A549 (cell line): ENCODE data around the gene SERPINA4. TPM values are rescaled to one million over a fixed set of nuclear protein-coding genes. Genes with fewer than 3 reads are reported as not detected.

Source experiments
- ATAC-seq, 2 experiments: fragments of 200-7000 bp in 1 of 2; fragments of >200 bp in 1 of 2; cut with Nextera tagmentation in 1 of 2; cut with Tn5 transposase in 1 of 2; 3 replicates each; pipeline versions ENCODE4 v1.8.0 to v1.9.1; 2018 to 2020; ENCODE audit warnings: mild to moderate bottlenecking in 1 of 2, moderate library complexity in 1 of 2
- CTCF ChIA-PET: fragments of 300-600 bp; sonication (Branson Sonifier 250); formaldehyde crosslinking; extraction: SDS; loops from one replicate; lab custom pipeline; 2021; ENCODE audit warnings: antibody characterized with exemption, inconsistent platforms; lab: Yijun Ruan, JAX
- POLR2A ChIA-PET: fragments of 350-600 bp; formaldehyde crosslinking; extraction: SDS; loops from one replicate; lab custom pipeline; 2021; ENCODE audit warnings: antibody characterized with exemption, inconsistent platforms; lab: Yijun Ruan, JAX
- DNase-seq, 2 experiments: peaks; one replicate each; pipeline versions ENCODE4 v3.0.0 to v3.0.0-alpha.2; 2011 to 2016; ENCODE audit warnings: low read depth in 1 of 2, low spot score in 1 of 2
- FAIRE-seq: peaks from 2 replicates; lab custom pipeline; 2011; peaks lifted over from hg19 to GRCh38; lab: Jason Lieb, UNC
- H3K27ac ChIP-seq, 2 experiments: fragments of >200 bp; sonication (Bioruptor Twin); formaldehyde crosslinking; 3 replicates each; pipeline ENCODE4 v1.5.1; 2016 to 2017
- H3K4me1 ChIP-seq: fragments of >200 bp; sonication (Bioruptor Twin); formaldehyde crosslinking; 3 replicates; pipeline ENCODE4 v1.6.1; 2016
- H3K4me2 ChIP-seq: fragments of >200 bp; sonication (Bioruptor Twin); formaldehyde crosslinking; 3 replicates; pipeline ENCODE4 v1.6.1; 2016
- H3K4me3 ChIP-seq: fragments of >200 bp; sonication (Bioruptor Twin); formaldehyde crosslinking; 3 replicates; pipeline ENCODE4 v1.5.1; 2016
- H3K9me3 ChIP-seq: fragments of >200 bp; sonication (Bioruptor Twin); formaldehyde crosslinking; 3 replicates; pipeline ENCODE4 v1.6.1; 2016
- BHLHE40 ChIP-seq: IDR thresholded peaks from 2 replicates; pipeline ENCODE4 v1.6.1; 2012; ENCODE audit warnings: low read depth, low read length, inconsistent platforms
- CBX8 ChIP-seq: fragments of 200-600 bp; sonication (generic); IDR thresholded peaks from 2 replicates; pipeline ENCODE4 v1.6.1; 2016
- CEBPB ChIP-seq, 2 experiments: fragments of >200 bp in 1 of 2; sonication (Bioruptor Twin) in 1 of 2; formaldehyde crosslinking in 1 of 2; IDR thresholded peaks; 2 replicates each; pipeline ENCODE4 v1.6.1; 2012 to 2016
- CHD2 ChIP-seq: fragments of 150-350 bp; IDR thresholded peaks from 2 replicates; pipeline ENCODE4 v1.6.1; 2014; ENCODE audit warnings: low read length; ENCODE audit not compliant: partially characterized antibody
- CHD4 ChIP-seq: fragments of 200-600 bp; sonication (generic); IDR thresholded peaks from 2 replicates; pipeline ENCODE4 v1.6.1; 2016; ENCODE audit warnings: antibody characterized with exemption, mild to moderate bottlenecking, borderline replicate concordance
- EHF ChIP-seq: fragments of 250-450 bp; sonication (Bioruptor Pico); IDR thresholded peaks from 2 replicates; pipeline ENCODE4 v1.5.0; 2020; ENCODE audit warnings: mild to moderate bottlenecking
- EP300 ChIP-seq, 2 experiments: fragments of >200 bp; sonication (Bioruptor Twin); formaldehyde crosslinking; IDR thresholded peaks; 2 replicates in 1 of 2; 3 replicates in 1 of 2; pipeline ENCODE4 v1.6.1; 2016 to 2017
- FOSL2 ChIP-seq, 2 experiments: fragments of 450-650 bp in 1 of 2; fragments of >200 bp in 1 of 2; sonication (Bioruptor Twin) in 1 of 2; formaldehyde crosslinking; IDR thresholded peaks; 2 replicates each; pipeline versions ENCODE4 v1.5.0 to v1.6.1; 2016 to 2020; ENCODE audit warnings: mild to moderate bottlenecking in 1 of 2, moderate library complexity in 1 of 2
- HOXA7 ChIP-seq: fragments of 250-450 bp; sonication (Bioruptor Pico); IDR thresholded peaks from 2 replicates; pipeline ENCODE4 v1.5.0; 2020; ENCODE audit warnings: mild to moderate bottlenecking, moderate library complexity
- HOXB13 ChIP-seq: fragments of 250-450 bp; sonication (Bioruptor Pico); IDR thresholded peaks from 2 replicates; pipeline ENCODE4 v1.5.0; 2020; ENCODE audit warnings: low read depth, mild to moderate bottlenecking, moderate library complexity
- JUN ChIP-seq, 2 experiments: fragments of >200 bp; sonication (Bioruptor Twin); formaldehyde crosslinking; IDR thresholded peaks; 2 replicates in 1 of 2; 3 replicates in 1 of 2; pipeline ENCODE4 v1.6.1; 2016 to 2017
- MAFK ChIP-seq: fragments of 450-650 bp; IDR thresholded peaks from 2 replicates; pipeline ENCODE4 v1.6.1; 2014; ENCODE audit not compliant: partially characterized antibody
- NFE2L2 ChIP-seq: fragments of 150-350 bp; conservative IDR thresholded peaks from 2 replicates; pipeline ENCODE4 v1.6.1; 2014; ENCODE audit warnings: low read length
- PHF8 ChIP-seq: fragments of 200-600 bp; sonication (generic); IDR thresholded peaks from 2 replicates; pipeline ENCODE4 v1.6.1; 2016; ENCODE audit warnings: low read depth, mild to moderate bottlenecking, antibody characterized with exemption, moderate library complexity, borderline replicate concordance
- POLR2A ChIP-seq: IDR thresholded peaks from 2 replicates; pipeline ENCODE4 v1.6.1; 2012; ENCODE audit warnings: mild to moderate bottlenecking, low read length
- POLR2AphosphoS2 ChIP-seq: conservative IDR thresholded peaks from 2 replicates; pipeline ENCODE4 v1.6.1; 2012; ENCODE audit warnings: low read length, improper control_type of control experiment, inconsistent platforms
- RARB ChIP-seq: fragments of 250-450 bp; sonication (Bioruptor Pico); IDR thresholded peaks from 2 replicates; pipeline ENCODE4 v1.8.0; 2021; ENCODE audit warnings: mild to moderate bottlenecking, moderate library complexity
- SMC3 ChIP-seq: fragments of >200 bp; sonication (Bioruptor Twin); formaldehyde crosslinking; IDR thresholded peaks from 3 replicates; pipeline ENCODE4 v1.6.1; 2018; ENCODE audit warnings: inconsistent platforms
- ZNF302 ChIP-seq: fragments of 250-450 bp; sonication (Bioruptor Pico); IDR thresholded peaks from 2 replicates; pipeline ENCODE4 v1.9.0; 2021; ENCODE audit warnings: inconsistent platforms, mild to moderate bottlenecking, moderate library complexity
- WGBS: methylation state at CpG from one replicate; pipeline ENCODE4 v1.1.6; 2017; ENCODE audit errors: missing lambda C conversion rate; 5-methylcytosine and 5-hydroxymethylcytosine counted together
- polyA plus RNA-seq, 4 experiments: library from polyadenylated mRNA; depleted of rRNA in 3 of 4; stranded (reverse); fragments of >200 nt; fragmentation: RNase III in 1 of 4; extraction: RNeasy Plus Mini Kit Qiagen cat#74134 plus additional on column Dnase treatment in 1 of 4; gene quantifications; 2 replicates in 3 of 4; 3 replicates in 1 of 4; pipeline ENCODE4 v1.2.3, GENCODE V29; 2011 to 2017
- TF ChIP-seq, protein P1 (sequence below): IDR thresholded peaks from 2 replicates; pipeline ENCODE4 v1.6.1; 2012
- TF ChIP-seq, protein P2 (sequence below): fragments of 200-600 bp; sonication (generic); IDR thresholded peaks from 2 replicates; pipeline ENCODE4 v1.6.1; 2016; ENCODE audit warnings: antibody characterized with exemption, mild to moderate bottlenecking, moderate library complexity
- TF ChIP-seq, protein P3 (sequence below): fragments of >200 bp; sonication (Bioruptor Twin); formaldehyde crosslinking; IDR thresholded peaks from 2 replicates; pipeline ENCODE4 v1.6.1; 2016
- TF ChIP-seq, protein P4 (sequence below): fragments of 150-350 bp; IDR thresholded peaks from 2 replicates; pipeline ENCODE4 v1.6.1; 2014; ENCODE audit warnings: low read depth, mild to moderate bottlenecking, low read length
- TF ChIP-seq, protein P5 (sequence below): IDR thresholded peaks from 2 replicates; pipeline ENCODE4 v1.6.1; 2012
- TF ChIP-seq, protein P6 (sequence below): fragments of >200 bp; sonication (Bioruptor Twin); formaldehyde crosslinking; IDR thresholded peaks from 3 replicates; pipeline ENCODE4 v1.6.1; 2016
- TF ChIP-seq, protein P7 (sequence below): IDR thresholded peaks from 2 replicates; pipeline ENCODE4 v1.6.1; 2012; ENCODE audit warnings: low read depth, borderline replicate concordance
- TF ChIP-seq, protein P8 (sequence below): fragments of 450-650 bp; IDR thresholded peaks from 2 replicates; pipeline ENCODE4 v1.6.1; 2014; ENCODE audit warnings: antibody characterized with exemption

Gene SERPINA4
- polyA plus RNA-seq, 2 of the 4 experiments (the other 2 are of a cell fraction): 0.08 TPM; not detected in 1

DNA sequence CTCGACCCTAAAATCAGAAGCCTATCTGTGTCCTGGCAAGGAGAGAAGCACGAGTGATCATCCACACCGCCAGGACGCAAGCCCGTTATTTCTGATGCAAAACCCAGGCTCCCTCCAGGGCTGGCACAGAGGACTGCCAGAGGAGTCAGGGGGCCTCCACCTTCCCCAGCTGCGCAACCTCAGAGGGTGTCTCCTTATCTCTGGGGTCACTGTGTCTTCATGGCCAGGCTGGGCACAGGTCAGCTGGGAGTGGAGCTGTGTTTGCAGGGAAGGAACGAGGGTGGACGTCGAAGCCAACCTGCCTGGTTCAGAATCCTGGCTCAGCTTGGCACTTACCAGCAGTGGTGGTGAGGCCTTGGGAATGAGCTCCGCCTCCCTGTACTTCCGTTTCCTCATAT is 38.9 kb downstream of the SERPINA4 start:
- Histone ChIP-seq H3K4me1 (peaks cover 73% of the 10 kb centered on the region), H3K9me3 (peaks cover 3% of the 10 kb centered on the region; the same call in 1 of the 3 replicates), H3K4me3 (no peak overlapping the region; the same call in 2 of the 3 replicates), H3K27ac (peak overlapping the region; percentile 97 to 98), H3K4me2 (peak overlapping the region; percentile 71)
- no peak for TF ChIP-seq POLR2A
- TF ChIP-seq, protein P1, sequence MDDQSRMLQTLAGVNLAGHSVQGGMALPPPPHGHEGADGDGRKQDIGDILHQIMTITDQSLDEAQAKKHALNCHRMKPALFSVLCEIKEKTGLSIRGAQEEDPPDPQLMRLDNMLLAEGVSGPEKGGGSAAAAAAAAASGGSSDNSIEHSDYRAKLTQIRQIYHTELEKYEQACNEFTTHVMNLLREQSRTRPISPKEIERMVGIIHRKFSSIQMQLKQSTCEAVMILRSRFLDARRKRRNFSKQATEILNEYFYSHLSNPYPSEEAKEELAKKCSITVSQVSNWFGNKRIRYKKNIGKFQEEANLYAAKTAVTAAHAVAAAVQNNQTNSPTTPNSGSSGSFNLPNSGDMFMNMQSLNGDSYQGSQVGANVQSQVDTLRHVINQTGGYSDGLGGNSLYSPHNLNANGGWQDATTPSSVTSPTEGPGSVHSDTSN: no peak
- TF ChIP-seq, protein P2, sequence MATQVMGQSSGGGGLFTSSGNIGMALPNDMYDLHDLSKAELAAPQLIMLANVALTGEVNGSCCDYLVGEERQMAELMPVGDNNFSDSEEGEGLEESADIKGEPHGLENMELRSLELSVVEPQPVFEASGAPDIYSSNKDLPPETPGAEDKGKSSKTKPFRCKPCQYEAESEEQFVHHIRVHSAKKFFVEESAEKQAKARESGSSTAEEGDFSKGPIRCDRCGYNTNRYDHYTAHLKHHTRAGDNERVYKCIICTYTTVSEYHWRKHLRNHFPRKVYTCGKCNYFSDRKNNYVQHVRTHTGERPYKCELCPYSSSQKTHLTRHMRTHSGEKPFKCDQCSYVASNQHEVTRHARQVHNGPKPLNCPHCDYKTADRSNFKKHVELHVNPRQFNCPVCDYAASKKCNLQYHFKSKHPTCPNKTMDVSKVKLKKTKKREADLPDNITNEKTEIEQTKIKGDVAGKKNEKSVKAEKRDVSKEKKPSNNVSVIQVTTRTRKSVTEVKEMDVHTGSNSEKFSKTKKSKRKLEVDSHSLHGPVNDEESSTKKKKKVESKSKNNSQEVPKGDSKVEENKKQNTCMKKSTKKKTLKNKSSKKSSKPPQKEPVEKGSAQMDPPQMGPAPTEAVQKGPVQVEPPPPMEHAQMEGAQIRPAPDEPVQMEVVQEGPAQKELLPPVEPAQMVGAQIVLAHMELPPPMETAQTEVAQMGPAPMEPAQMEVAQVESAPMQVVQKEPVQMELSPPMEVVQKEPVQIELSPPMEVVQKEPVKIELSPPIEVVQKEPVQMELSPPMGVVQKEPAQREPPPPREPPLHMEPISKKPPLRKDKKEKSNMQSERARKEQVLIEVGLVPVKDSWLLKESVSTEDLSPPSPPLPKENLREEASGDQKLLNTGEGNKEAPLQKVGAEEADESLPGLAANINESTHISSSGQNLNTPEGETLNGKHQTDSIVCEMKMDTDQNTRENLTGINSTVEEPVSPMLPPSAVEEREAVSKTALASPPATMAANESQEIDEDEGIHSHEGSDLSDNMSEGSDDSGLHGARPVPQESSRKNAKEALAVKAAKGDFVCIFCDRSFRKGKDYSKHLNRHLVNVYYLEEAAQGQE: no peak
- TF ChIP-seq POLR2AphosphoS2: no peak
- TF ChIP-seq CEBPB (IDR thresholded peaks at IDR 0.05): no peak
- TF ChIP-seq RARB (CRISPR knock-in tag): no peak
- TF ChIP-seq, protein P3, sequence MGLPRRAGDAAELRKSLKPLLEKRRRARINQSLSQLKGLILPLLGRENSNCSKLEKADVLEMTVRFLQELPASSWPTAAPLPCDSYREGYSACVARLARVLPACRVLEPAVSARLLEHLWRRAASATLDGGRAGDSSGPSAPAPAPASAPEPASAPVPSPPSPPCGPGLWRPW: no peak
- TF ChIP-seq, protein P4, sequence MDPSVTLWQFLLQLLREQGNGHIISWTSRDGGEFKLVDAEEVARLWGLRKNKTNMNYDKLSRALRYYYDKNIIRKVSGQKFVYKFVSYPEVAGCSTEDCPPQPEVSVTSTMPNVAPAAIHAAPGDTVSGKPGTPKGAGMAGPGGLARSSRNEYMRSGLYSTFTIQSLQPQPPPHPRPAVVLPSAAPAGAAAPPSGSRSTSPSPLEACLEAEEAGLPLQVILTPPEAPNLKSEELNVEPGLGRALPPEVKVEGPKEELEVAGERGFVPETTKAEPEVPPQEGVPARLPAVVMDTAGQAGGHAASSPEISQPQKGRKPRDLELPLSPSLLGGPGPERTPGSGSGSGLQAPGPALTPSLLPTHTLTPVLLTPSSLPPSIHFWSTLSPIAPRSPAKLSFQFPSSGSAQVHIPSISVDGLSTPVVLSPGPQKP: no peak
- no peak for TF ChIP-seq BHLHE40
- TF ChIP-seq CHD2: no peak
- TF ChIP-seq EP300 (IDR thresholded peaks at IDR 0.05): no peak
- CTCF ChIA-PET: interaction anchor here (0.8 to 3.9 kb wide), 13 partner anchors 10 to 114 kb away, joined by 3 to 23 read pairs (median 4); partner anchors contain the start of gene SERPINA5
- ATAC-seq (no peak), FAIRE-seq (no peak), DNase-seq (no peak)
- 84% methylated on average over 11 of the region's 11 CpGs for WGBS
- POLR2A ChIA-PET: interaction anchor here (1.0 to 1.1 kb wide), 3 partner anchors 10 to 12 kb away, joined by 3 to 14 read pairs (median 6); partner anchors contain the start of gene SERPINA3

DNA sequence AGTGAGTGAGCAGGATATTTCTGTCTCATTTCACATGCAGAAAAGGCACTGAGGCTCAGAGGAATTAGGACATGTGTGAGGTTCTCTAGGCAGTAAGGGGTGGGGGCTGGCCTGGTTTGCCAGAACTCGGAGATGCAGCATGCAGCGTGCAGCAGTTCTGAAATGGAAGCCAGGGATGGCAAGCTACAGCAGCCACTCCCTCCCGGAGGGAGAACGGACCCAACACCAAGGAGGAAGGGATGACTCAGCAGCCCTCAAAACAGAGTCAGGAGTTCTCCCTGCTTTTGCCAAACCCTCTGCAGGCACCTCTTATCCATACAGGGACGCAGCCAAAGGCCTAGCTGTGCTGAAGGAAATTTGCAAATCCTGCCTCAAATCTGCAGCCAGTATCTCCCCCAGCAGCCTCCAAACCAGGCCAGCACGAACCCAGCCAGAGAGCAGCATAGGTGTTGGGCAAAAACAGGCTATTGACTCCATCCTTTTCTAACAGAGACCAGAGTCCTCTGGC is 40.7 kb downstream of the SERPINA4 start:
- FAIRE-seq: peak; percentile 56
- peak; percentile 49 to 75 for DNase-seq
- peaks cover 3% of the 10 kb centered on the region; the same call in 1 of the 3 replicates for H3K9me3 ChIP-seq
- H3K4me2 ChIP-seq: peak overlapping the region; percentile 71
- H3K27ac ChIP-seq: peak overlapping the region; percentile 97 to 98
- H3K4me3 ChIP-seq: no peak overlapping the region
- POLR2A ChIA-PET: interaction anchor here (1.2 kb wide), 1 partner anchor 9 kb away, joined by 8 read pairs; no protein-coding TSS in a partner anchor
- peak; percentile 11 to 12; a peak in 3 of 6 replicates for ATAC-seq
- H3K4me1 ChIP-seq: peaks cover 79% of the 10 kb centered on the region
- 35% methylated on average over 6 of the region's 6 CpGs for WGBS
- CTCF ChIA-PET: interaction anchor here (1.0 to 1.2 kb wide), 2 partner anchors 9 to 12 kb away, joined by 3 to 7 read pairs; no protein-coding TSS in a partner anchor
- TF ChIP-seq POLR2AphosphoS2 (no peak), BHLHE40 (no peak), FOSL2 (IDR thresholded peaks at IDR 0.05) (no peak), FOSL2 (CRISPR knock-in tag; IDR thresholded peaks at IDR 0.05) (peak; percentile 61), NFE2L2 (peak; percentile 73), MAFK (peak; percentile 94), ZNF302 (CRISPR knock-in tag) (peak; percentile 56; the same call in 1 of the 2 replicates), JUN (IDR thresholded peaks at IDR 0.05) (no peak), SMC3 (no peak), CBX8 (no peak), EHF (CRISPR knock-in tag) (peak; percentile 61; the same call in 1 of the 2 replicates), HOXB13 (CRISPR knock-in tag) (0 out of 2 replicates have a peak, but pooled peaks have one; percentile 11), CEBPB (IDR thresholded peaks at IDR 0.05) (no peak), HOXA7 (no peak), CHD4 (no peak), PHF8 (no peak)
- TF ChIP-seq, protein P5, sequence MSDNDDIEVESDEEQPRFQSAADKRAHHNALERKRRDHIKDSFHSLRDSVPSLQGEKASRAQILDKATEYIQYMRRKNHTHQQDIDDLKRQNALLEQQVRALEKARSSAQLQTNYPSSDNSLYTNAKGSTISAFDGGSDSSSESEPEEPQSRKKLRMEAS: peak; percentile 80
- TF ChIP-seq, protein P6, sequence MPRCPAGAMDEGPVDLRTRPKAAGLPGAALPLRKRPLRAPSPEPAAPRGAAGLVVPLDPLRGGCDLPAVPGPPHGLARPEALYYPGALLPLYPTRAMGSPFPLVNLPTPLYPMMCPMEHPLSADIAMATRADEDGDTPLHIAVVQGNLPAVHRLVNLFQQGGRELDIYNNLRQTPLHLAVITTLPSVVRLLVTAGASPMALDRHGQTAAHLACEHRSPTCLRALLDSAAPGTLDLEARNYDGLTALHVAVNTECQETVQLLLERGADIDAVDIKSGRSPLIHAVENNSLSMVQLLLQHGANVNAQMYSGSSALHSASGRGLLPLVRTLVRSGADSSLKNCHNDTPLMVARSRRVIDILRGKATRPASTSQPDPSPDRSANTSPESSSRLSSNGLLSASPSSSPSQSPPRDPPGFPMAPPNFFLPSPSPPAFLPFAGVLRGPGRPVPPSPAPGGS: no peak
- TF ChIP-seq, protein P7, sequence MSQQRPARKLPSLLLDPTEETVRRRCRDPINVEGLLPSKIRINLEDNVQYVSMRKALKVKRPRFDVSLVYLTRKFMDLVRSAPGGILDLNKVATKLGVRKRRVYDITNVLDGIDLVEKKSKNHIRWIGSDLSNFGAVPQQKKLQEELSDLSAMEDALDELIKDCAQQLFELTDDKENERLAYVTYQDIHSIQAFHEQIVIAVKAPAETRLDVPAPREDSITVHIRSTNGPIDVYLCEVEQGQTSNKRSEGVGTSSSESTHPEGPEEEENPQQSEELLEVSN: peak; percentile 41; the same call in 1 of the 2 replicates
- TF ChIP-seq, protein P8, sequence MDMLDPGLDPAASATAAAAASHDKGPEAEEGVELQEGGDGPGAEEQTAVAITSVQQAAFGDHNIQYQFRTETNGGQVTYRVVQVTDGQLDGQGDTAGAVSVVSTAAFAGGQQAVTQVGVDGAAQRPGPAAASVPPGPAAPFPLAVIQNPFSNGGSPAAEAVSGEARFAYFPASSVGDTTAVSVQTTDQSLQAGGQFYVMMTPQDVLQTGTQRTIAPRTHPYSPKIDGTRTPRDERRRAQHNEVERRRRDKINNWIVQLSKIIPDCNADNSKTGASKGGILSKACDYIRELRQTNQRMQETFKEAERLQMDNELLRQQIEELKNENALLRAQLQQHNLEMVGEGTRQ: no peak
